Retina (tissue), 1 donor: Measurements from ENCODE around the gene CPPED1.

Source experiments
- DNase-seq: peaks from one replicate; pipeline ENCODE4 v3.0.0-alpha.2; 2016

The CPPED1 gene

GRCh38 chr16:12678983-12679382 is 124.7 kb downstream of the CPPED1 start:
- DNase-seq = no peak

DNA sequence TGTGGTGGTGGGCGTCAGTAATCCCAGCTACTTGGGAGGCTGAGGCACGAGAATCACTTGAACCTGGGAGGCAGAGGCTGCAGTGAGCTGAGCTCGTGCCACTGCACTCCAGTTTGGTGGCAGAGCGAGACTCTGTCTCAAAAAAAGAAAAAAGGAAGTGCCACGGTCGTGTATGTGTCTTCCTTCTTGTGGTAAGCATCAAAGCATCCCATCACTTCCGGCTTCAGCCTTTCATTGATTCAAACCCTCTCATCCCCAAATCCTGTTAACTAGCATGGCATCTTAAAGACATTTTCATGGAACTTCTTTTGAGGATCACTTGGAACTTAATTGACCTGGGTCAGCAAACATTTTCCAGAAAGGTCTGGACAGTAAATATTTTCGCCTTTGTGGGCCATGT is 126.2 kb downstream of the CPPED1 start:
- DNase-seq = no peak

- DNase-seq = no peak
These were observed 127.8 kb downstream of the CPPED1 start for GRCh38 chr16:12675852-12676251.

DNA sequence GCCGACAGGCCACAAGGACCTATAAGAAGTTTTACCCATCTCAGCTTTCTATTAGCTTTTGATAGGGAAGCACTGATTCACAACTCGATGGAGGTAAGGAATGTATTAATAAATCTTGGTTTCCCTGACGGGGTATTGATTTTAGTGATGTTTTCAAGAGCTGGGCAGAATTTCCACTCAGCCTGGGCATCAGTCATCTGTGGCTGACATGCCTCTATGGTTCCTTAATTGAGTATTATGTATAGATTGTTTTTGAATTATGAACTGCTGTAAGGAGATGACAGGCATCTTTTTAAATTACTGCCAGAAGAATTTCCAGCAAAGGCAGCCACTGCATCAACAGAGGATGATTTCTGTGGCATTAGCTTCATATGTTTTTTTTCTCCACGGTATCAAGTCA is 128.6 kb downstream of the CPPED1 start:
- DNase-seq = no peak

DNA sequence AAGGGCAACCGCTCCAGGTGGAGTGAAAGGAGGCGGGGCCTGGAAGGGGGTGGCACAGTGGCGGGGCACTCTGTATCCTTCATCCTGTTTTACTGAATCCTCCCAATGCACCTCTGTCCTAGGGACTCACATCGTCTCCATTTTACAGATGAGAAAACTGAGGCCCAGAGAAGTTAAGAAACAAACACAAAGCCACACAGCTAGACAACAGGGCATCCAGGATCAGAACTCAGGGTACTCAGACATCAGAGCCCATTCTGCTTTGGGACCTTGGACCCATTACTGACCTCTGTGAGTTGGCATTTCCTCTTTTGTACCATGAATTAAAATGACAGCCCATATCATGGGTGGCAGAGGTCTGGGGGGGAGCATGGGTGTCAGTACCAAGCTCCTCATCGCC is 129.2 kb downstream of the CPPED1 start:
- DNase-seq = no peak

DNA sequence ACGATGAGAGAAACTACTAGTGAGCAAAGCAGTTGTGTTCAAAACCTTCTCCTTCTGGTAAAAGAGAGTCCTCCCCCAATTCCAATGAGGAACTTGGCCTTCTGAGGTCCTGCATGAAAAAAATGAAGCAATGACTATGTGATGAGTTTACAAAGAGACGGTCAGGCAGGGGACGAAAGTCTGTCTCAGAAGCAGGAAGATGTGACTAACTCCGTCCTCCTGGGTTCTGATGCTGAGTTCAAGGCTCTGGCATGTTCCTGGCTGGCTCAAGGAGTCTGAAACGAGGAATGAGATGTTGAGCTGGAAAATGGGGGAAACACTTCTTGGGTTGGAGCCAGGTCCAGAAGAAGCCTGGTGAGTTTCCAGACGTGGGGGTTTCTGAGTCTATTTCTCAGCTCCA is 129.6 kb downstream of the CPPED1 start:
- no peak for DNase-seq

DNA sequence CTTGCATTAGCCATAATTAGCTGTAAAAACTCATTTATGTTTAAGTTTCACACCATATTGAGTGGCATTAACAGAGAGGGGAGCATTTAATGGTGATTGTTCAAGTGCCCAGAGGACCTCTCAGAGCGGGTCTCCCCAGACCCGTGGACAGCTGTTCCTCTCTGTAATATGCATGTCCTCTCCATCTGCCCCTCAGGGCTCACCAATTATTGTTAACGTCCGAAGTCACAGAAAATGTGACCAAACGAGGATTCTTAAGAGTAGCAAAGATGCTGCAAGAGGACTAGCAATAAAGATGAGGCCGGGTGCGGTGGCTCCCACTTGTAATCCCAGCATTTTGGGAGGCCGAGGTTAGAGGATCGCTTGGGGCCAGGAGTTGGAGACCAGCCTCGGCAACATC is 130.2 kb downstream of the CPPED1 start:
- DNase-seq = no peak

GRCh38 chr16:12672986-12673385 is 130.7 kb downstream of the CPPED1 start:
- no peak for DNase-seq

DNA sequence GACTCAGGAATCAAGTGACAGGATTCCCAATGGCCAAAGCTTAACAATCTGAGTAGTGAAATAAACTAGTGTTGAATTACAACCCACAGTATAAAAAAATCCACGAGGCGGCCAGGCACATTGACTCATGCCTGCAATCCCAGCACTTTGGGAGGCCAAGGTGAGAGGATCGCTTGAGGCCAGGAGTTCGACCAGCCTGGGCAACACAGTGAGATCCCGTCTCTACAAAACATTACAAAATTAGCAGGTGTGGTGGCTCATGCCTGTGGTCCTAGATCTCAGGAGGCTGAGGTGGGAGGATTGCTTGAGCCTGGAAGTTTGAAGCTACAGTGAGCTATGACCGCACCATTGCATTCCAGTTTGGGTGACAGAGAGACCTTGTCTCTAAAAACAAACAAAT is 133.8 kb downstream of the CPPED1 start:
- no peak for DNase-seq

DNA sequence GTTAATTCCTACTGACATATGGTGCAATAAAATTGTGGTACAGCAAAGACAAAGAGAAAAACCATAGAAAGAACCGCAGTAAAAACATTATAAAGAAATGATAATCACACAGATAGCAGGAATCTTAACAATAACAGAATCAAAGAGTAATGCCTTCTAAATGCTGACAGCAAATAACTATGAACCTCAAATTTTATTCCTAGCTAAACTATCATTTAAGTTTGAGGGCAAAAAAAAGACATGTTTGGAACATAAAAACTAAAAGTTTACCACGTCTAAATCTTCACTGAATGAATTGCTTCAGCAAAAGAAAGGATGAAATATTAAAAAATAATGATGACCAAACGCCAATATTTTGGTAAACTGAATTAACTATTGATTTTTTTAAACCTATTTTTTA is 135.8 kb downstream of the CPPED1 start:
- DNase-seq = no peak

DNA sequence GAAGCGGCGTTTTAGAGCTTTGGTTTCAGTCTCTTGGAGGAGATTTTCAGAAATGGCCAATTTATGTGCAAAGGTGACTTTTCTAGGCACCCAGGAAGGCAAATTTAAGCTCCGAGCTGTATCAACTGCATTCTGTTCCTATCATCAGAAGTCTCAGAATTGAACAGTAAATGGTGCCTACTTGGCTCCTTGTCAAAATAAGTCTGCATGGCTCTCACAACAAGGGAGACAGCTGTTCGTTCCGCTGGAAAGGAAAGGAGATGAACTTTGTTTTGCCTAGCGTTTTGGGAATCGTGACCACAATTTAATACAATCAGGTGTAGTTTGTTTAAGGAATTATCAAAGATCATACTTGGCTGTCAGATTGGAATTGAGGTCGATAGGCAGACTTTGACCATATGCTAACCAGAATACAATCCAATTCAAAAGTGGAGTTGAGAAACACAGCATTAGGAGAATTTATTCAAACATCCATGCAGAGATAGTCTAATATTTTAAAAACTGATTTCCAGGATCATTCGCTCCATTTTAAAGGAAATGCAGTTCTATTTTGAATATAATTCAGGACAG is 139.4 kb downstream of the CPPED1 start:
- no peak for DNase-seq

- peak; percentile 55 for DNase-seq
These were observed 142.0 kb downstream of the CPPED1 start for GRCh38 chr16:12661656-12662172.

DNA sequence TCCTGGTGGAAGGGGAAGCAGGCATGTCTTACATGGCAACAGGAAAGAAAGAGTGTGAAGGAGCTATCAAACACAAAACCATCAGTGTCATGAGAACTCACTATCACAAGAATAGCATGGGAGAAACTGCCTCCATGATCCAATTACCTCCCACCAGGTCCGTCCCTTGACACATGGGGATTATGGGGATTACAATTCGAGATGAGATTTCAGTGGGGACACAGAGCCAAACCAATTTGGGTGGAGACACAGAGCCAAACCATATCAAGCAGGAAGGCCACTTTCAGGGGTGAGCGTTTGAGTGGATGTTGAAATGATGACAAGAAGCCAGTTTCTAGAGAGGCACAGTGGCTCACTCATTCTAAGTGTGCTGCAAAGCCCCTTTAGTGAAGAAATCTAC is 143.8 kb downstream of the CPPED1 start:
- no peak for DNase-seq

- no peak for DNase-seq
These were observed 145.2 kb downstream of the CPPED1 start for GRCh38 chr16:12658506-12658905.

DNA sequence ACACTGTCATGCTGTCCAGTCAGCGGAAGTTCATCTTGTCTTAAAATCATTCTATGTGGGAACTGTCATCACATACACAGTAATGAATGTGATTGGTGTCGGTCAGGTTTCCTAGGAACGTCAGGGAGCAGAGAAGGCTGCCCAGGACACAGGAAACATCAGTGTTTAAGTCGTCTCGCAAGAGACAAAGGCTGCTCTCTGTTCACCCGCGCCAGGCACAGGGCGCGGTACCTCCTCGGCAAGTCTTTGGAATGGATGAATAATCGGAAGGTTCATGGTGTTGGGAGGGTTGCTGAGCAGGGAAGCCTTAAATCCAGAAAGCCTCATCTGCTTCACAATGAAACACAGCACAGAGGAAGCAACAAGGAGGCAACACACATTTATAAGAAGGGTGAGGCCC is 148.2 kb downstream of the CPPED1 start:
- no peak for DNase-seq

DNA sequence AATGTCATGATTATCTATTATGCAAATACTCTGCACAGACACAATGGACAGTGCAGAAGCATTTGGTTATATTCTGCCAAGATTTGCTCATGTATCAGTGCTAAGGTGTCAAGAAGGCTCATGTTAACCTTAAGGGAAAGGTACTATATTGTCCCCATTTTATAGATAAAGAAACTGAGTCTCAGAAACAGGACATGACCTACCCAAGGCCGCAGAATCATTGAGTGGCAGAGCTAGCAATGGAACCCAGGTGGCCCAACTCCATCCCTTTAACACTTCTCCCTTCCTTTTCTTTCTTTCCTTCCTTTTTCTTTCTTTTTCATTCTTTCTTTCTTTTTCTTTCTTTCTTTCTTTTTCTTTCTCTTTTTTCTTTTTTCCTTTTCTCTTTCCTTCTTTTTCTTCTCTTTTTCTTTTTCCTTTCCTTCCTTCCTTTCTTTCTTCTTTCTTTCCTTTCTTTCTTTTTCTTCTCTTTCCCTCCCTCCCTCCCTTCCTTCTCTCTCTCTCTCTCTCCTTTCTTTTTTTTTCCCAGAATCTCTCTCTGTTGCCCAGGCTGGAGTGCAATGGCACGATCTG is 149.8 kb downstream of the CPPED1 start:
- DNase-seq = no peak

DNA sequence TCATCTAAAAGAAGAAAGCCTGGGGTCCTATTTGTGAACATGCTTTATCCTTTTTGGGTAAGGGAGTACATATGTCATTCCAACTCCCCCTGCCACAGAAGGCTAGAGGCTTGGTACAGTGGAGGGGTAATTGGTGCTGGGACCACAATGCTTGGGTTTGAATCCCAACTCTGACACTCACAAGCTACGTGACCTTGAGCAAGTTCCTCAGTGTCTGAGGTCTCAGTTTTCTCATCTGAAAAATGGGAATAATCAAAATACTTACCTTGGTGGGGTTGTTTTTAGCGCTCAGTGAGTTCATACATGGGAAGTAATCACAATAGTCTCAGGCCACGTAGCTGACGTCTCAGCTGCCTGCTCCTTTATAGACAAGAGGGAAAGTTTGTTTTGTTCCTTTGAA is 150.8 kb downstream of the CPPED1 start:
- no peak for DNase-seq

GRCh38 chr16:12651765-12652512 is 151.7 kb downstream of the CPPED1 start:
- DNase-seq = peak; percentile 81

GRCh38 chr16:12649356-12649755 is 154.3 kb downstream of the CPPED1 start:
- DNase-seq = no peak

DNA sequence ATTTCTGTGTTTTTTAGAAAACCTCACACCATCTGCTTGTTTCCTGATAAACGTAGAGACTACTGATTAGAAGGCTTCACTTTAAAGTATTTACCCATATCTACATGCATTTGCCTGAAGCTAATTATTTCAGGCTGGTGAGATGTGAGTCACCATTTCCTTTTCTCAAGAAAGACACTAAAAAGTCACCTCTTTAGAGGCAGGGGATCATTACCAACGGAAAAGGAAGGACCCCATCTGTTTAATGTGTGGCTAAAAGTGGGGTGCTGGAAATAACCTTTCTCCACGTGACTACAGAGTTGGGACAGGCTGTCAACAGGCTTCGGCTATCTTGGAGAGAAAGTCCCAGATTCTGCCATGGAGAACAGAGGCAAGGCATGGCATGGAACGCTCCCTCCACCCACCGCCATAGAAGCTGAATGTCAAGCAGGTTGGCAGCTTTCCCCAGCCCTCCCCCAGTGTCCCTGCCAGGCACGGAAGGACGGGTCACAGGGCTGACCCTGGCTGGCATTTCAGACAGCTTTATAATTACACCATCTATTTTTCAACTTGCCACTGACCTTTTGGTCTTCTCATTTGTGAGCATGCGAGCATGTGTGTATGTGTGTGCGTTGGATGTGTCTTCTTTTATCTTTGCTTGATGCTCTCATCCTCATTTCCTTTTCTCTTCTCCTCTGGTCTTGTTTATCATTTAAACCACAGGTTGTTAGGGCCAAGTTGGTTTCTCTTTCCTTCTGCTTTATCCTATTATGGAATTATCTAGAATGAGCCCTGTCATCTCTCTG is 157.0 kb downstream of the CPPED1 start:
- DNase-seq = peak; percentile 21

GRCh38 chr16:12646098-12646489 is 157.6 kb downstream of the CPPED1 start:
- DNase-seq = no peak

DNA sequence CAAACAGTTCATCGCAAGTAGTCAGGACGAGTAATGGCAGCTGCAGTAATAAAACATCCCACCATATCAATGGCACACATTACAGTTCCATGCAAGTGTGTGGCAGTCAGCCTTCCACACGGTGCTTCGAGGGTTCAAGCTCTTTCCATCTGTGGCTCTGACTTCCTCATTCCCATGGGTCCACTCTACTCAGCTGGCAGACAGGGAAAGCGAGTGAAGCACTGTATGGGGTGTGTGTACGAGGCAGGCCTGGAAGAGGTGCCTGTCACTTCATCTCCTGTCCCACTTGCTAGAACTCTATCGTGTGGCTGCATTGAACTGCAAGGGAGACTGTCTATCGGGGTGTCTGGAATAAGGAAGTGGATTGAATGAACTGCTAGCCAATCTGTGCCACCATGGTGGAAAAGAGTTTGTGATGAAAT is 160.6 kb downstream of the CPPED1 start:
- DNase-seq = no peak

- DNase-seq = no peak
These were observed 164.6 kb downstream of the CPPED1 start for GRCh38 chr16:12639044-12639443.

GRCh38 chr16:12637002-12637401 is 166.7 kb downstream of the CPPED1 start:
- DNase-seq = peak; percentile 90
